Right atrium auricular region (tissue), 2 donors: ENCODE measurements around the gene TAF11L6. TPM values are rescaled to one million over a fixed set of nuclear protein-coding genes. Genes with fewer than 3 reads are reported as not detected.
"Not testable (repeated sequence)": the region's sequence is repeated elsewhere in the genome, so short reads cannot be mapped to it uniquely, and the experiment has no call there.

Experiments
- DNase-seq: peaks from one replicate; pipeline ENCODE4 v3.0.0-alpha.2; 2019; ENCODE audit warnings: low spot score
- H3K27ac ChIP-seq, 2 donors: fragments of 200-600 bp; sonication (generic); 1 replicate in 1 of 2; 2 replicates in 1 of 2; pipeline ENCODE4 v1.5.1; 2016 to 2019
- H3K27me3 ChIP-seq, 2 donors: fragments of 200-600 bp; sonication (generic); one replicate each; pipeline versions ENCODE4 v1.5.1 to v1.6.0; 2017 to 2019
- H3K36me3 ChIP-seq: fragments of 200-600 bp; sonication (generic); one replicate; pipeline ENCODE4 v1.5.1; 2016
- H3K4me1 ChIP-seq, 2 donors: fragments of 200-600 bp; sonication (generic); one replicate each; pipeline versions ENCODE4 v1.5.1 to v1.6.0; 2017 to 2019
- H3K4me3 ChIP-seq, 2 donors: fragments of 200-600 bp; sonication (generic); 1 replicate in 1 of 2; 2 replicates in 1 of 2; pipeline ENCODE4 v1.5.1; 2017 to 2019; ENCODE audit warnings: mild to moderate bottlenecking in 1 of 2, moderate library complexity in 1 of 2
- H3K9me3 ChIP-seq, 2 donors: fragments of 200-600 bp; sonication (generic); one replicate each; pipeline ENCODE4 v1.5.1; 2019
- total RNA-seq, 2 donors: library from RNA; depleted of rRNA; stranded (reverse); fragments of >200 nt; gene quantifications; one replicate each; pipeline ENCODE4 v1.1.0, GENCODE V29; 2016
- TF ChIP-seq, protein P1 (sequence below), 2 donors: fragments of 200-600 bp; sonication (generic); IDR thresholded peaks; one replicate each; pipeline ENCODE4 v1.5.1; 2019; ENCODE audit warnings: antibody characterized with exemption in 2 of 2

TAF11L6 gene
- not detected for total RNA-seq

GRCh38 chr5:17528369-17528768 is at the start of gene TAF11L6:
Gene TAF11L6, plus strand, starts transcription at chr5:17528669.
- not testable (repeated sequence) for DNase-seq, H3K27me3 ChIP-seq, H3K27ac ChIP-seq, H3K4me1 ChIP-seq, H3K36me3 ChIP-seq, H3K4me3 ChIP-seq, H3K9me3 ChIP-seq

DNA sequence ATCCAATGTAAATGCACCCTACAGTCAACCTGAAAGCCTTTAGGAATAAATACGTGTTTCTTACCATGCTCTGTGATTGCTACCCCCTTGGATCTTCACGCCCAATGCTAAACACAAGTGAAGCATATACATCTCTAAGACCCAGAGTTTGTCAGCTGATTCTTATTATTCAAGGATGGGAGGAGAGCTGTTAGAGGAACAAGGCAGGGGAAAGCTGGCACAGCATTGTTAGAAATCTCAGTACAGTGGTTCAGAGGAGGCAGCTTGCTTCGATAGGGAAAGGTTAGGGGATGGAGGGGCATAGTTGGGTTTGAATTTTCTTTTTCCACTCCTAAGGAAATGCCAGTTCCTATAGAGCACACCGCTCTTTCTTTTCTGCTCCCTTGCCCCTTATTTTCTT is 47.1 kb upstream of the TAF11L6 start:
- Histone ChIP-seq H3K9me3 (no peaks in the 10 kb centered on the region), H3K27ac (no peak overlapping the region), H3K4me3 (no peak overlapping the region), H3K4me1 (no peaks in the 10 kb centered on the region), H3K36me3 (no peaks in the 10 kb centered on the region), H3K27me3 (no peaks in the 10 kb centered on the region)
- TF ChIP-seq, protein P1, sequence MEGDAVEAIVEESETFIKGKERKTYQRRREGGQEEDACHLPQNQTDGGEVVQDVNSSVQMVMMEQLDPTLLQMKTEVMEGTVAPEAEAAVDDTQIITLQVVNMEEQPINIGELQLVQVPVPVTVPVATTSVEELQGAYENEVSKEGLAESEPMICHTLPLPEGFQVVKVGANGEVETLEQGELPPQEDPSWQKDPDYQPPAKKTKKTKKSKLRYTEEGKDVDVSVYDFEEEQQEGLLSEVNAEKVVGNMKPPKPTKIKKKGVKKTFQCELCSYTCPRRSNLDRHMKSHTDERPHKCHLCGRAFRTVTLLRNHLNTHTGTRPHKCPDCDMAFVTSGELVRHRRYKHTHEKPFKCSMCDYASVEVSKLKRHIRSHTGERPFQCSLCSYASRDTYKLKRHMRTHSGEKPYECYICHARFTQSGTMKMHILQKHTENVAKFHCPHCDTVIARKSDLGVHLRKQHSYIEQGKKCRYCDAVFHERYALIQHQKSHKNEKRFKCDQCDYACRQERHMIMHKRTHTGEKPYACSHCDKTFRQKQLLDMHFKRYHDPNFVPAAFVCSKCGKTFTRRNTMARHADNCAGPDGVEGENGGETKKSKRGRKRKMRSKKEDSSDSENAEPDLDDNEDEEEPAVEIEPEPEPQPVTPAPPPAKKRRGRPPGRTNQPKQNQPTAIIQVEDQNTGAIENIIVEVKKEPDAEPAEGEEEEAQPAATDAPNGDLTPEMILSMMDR (IDR thresholded peaks at IDR 0.05), result no peak
- DNase-seq, result no peak

DNA sequence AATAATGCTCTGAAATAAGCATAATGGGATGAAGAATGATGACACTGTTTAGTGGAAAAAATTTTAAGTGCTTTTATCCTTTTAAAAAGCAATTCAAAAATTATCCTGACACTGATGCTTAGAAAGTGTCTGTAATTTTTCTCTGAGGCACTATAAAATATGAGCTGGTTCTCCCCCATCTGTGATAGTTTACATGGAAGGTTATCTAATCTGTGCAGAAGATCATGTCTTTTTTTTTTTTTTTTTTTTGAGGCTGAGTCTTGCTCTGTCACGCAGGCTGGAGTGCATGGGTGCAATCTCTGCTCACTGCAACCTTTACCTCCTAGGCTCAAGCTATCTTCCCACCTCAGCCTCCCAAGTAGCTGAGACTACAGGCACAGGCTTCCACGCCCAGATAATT is 45.7 kb upstream of the TAF11L6 start:
- no peak overlapping the region for H3K4me3 ChIP-seq
- no peaks in the 10 kb centered on the region for H3K36me3 ChIP-seq
- DNase-seq, result no peak
- no peak overlapping the region for H3K27ac ChIP-seq
- no peaks in the 10 kb centered on the region for H3K4me1 ChIP-seq
- TF ChIP-seq, protein P1 (IDR thresholded peaks at IDR 0.05), result no peak
- no peaks in the 10 kb centered on the region for H3K9me3 ChIP-seq
- no peaks in the 10 kb centered on the region for H3K27me3 ChIP-seq

GRCh38 chr5:17486464-17487173 is 41.9 kb upstream of the TAF11L6 start:
- not testable (repeated sequence) for H3K4me1 ChIP-seq, H3K9me3 ChIP-seq, H3K27me3 ChIP-seq, H3K36me3 ChIP-seq, H3K27ac ChIP-seq, H3K4me3 ChIP-seq, DNase-seq

DNA sequence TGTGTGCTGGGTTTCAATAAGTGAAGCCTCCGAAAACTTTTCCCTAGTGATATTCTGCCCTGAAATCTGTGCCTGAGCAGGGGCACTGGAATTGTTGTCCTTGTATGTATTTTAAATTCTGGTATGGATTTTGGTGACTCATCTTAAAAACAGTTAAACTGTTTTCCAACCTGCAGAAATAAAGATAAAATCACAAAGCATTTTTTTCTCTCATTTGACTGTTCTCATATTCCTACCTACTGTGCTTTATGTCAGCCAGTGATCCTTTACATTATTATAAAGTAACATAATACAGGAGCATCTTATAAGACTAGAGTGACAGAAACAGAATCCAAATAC is 41.3 kb upstream of the TAF11L6 start:
- Histone ChIP-seq H3K9me3 (no peaks in the 10 kb centered on the region), H3K4me1 (no peaks in the 10 kb centered on the region), H3K36me3 (no peaks in the 10 kb centered on the region), H3K27me3 (no peaks in the 10 kb centered on the region), H3K27ac (no peak overlapping the region), H3K4me3 (no peak overlapping the region)
- TF ChIP-seq, protein P1 (IDR thresholded peaks at IDR 0.05), result no peak
- no peak for DNase-seq

DNA sequence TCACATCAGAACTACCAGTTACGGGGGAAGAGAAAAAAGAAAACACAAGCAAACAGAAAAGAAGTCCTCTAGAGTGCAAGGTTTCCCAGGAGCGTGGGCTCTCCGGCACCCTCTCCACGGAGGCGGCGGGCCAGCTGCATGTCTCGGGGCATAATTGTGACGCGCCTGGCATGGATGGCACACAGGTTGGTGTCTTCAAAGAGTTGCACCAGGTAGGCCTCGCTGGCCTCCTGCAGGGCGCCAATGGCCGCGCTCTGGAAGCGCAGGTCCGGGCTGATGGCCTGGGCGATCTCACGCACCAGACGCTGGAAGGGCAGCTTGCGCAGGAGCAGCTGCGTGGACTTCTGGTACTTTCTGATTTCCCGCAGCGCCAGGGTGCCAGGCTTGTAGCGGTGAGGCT is 37.2 kb upstream of the TAF11L6 start:
- H3K9me3 ChIP-seq, DNase-seq: not testable (repeated sequence)

GRCh38 chr5:17492770-17493169 is 35.7 kb upstream of the TAF11L6 start:
- DNase-seq, result no peak
- no peak overlapping the region for H3K4me3 ChIP-seq
- H3K27ac ChIP-seq, result no peak overlapping the region
- H3K4me1 ChIP-seq, result no peaks in the 10 kb centered on the region
- TF ChIP-seq, protein P1 (IDR thresholded peaks at IDR 0.05), result no peak
- H3K27me3 ChIP-seq, result no peaks in the 10 kb centered on the region
- H3K9me3 ChIP-seq, result peaks cover 0 to 5% of the 10 kb centered on the region in 2 donors
- H3K36me3 ChIP-seq, result no peaks in the 10 kb centered on the region

More for the DNA sequence above, 37.2 kb upstream of the TAF11L6 start:
- not testable (repeated sequence) for H3K4me1 ChIP-seq, H3K4me3 ChIP-seq, H3K27me3 ChIP-seq, H3K27ac ChIP-seq, H3K36me3 ChIP-seq
